Measurements from ENCODE around the gene KLHDC4. TPM values are rescaled to one million over a fixed set of nuclear protein-coding genes. Genes with fewer than 3 reads are reported as not detected.

KLHDC4 gene
- total and polyA plus RNA-seq, 9 donors, result 18.4 to 38.0 (median 26.1) TPM

GRCh38 chr16:87665193-87665592, 100.6 kb downstream of the KLHDC4 start:
- no peak for DNase-seq
- peaks cover 21% of the 10 kb centered on the region for H3K27me3 ChIP-seq (ENCODE audit: control insufficient read depth, insufficient read depth, low read length)
- H3K36me3 ChIP-seq (ENCODE audit: control insufficient read depth, insufficient read depth, low read length), result no peaks in the 10 kb centered on the region
- H3K27ac ChIP-seq (ENCODE audit: low read length), result no peak overlapping the region
- no peaks in the 10 kb centered on the region for H3K9me3 ChIP-seq (replicated peaks; ENCODE audit: control insufficient read depth, low read depth, low read length)
- WGBS (ENCODE audit: insufficient coverage), result 90% methylated on average over 4 of the region's 15 CpGs
- H3K4me1 ChIP-seq (ENCODE audit: control insufficient read depth, insufficient read depth, low read length), result no peaks in the 10 kb centered on the region
- H3K4me3 ChIP-seq (ENCODE audit: low read length), result no peak overlapping the region

DNA sequence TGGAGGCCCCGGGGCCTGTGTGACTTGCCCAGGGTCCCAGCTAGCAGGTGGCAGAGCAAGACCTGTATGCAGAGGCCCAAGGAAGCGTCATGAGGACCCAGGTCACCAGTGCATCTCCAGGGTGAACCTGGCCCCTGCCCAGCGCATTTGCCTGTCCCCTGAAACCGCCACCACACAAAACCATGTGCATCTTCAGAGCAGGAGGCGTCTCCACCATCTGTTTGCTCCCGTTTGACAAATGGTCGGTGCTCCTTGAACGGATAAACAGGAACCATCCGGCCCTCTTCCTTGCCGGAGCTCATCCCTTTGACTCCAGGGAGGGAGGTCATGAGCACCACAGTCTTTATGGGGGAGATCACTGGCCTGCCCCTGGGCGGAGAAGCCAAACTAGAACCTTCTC, 101.0 kb downstream of the KLHDC4 start:
- 71% methylated on average over 9 of the region's 11 CpGs for WGBS (ENCODE audit: insufficient coverage)
- Histone ChIP-seq H3K4me1 (ENCODE audit: control insufficient read depth, insufficient read depth, low read length) (no peaks in the 10 kb centered on the region), H3K36me3 (ENCODE audit: control insufficient read depth, insufficient read depth, low read length) (no peaks in the 10 kb centered on the region), H3K27ac (ENCODE audit: low read length) (no peak overlapping the region), H3K4me3 (ENCODE audit: low read length) (no peak overlapping the region), H3K9me3 (replicated peaks; ENCODE audit: control insufficient read depth, low read depth, low read length) (no peaks in the 10 kb centered on the region), H3K27me3 (ENCODE audit: control insufficient read depth, insufficient read depth, low read length) (peaks cover 23% of the 10 kb centered on the region)
- DNase-seq, result no peak

DNA sequence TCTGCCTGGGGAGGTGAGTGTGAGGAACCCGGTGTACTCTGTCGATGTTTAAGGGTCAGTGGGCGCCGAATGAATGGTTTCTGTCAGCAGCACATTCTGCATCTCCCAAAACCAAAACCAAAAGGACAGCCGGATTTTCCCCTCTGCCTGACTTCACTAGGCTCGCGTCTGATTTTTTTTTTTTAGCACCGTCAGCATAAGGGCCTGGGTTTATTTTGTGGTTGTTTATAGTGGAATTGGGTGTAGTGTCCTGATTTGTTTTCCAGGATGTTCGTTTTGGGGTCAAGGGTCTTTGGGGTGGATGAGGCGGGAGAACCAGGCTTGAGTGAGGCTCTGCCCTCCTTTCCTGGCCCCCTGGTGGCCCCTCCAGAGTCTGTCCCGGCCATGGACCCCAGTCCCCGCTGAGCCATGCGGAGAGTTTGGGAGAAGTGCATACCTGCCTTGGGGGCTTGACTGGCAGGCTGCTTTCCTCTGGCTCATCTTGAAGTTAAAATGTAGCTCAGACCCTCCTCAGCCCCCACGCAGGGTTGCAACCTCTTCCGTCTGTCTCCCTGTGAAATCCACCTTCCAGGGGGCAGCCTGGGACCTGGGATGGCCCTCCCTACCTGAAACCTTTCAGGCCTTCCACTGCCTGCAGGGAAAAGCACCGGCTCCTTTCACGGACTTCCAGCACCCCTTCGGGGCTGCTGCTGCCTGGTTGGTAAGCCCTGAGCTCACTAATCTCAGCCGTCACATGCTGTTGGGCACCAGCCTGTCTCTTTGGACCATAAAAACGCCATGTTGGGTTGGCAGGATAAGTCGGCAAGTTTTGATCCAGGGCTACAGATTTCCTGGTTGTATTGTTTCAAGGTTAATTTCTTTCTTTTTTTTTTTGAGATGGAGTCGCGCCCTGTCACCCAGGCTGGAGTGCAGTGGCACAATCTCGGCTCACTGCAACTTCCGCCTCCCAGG, 103.3 kb downstream of the KLHDC4 start:
- peaks cover 33% of the 10 kb centered on the region for H3K27me3 ChIP-seq (ENCODE audit: control insufficient read depth, insufficient read depth, low read length)
- H3K36me3 ChIP-seq (ENCODE audit: control insufficient read depth, insufficient read depth, low read length), result no peaks in the 10 kb centered on the region
- no peak for DNase-seq
- no peaks in the 10 kb centered on the region for H3K4me1 ChIP-seq (ENCODE audit: control insufficient read depth, insufficient read depth, low read length)
- WGBS (ENCODE audit: insufficient coverage), result 71% methylated on average over 14 of the region's 25 CpGs
- H3K9me3 ChIP-seq (replicated peaks; ENCODE audit: control insufficient read depth, low read depth, low read length), result peaks cover 3% of the 10 kb centered on the region
- H3K27ac ChIP-seq (ENCODE audit: low read length), result no peak overlapping the region
- H3K4me3 ChIP-seq (ENCODE audit: low read length), result no peak overlapping the region

GRCh38 chr16:87661561-87661960, 104.2 kb downstream of the KLHDC4 start:
- WGBS (ENCODE audit: insufficient coverage), result 11% methylated on average over 10 of the region's 16 CpGs
- Histone ChIP-seq H3K4me3 (ENCODE audit: low read length) (no peak overlapping the region), H3K27me3 (ENCODE audit: control insufficient read depth, insufficient read depth, low read length) (peaks cover 29% of the 10 kb centered on the region), H3K36me3 (ENCODE audit: control insufficient read depth, insufficient read depth, low read length) (no peaks in the 10 kb centered on the region), H3K27ac (ENCODE audit: low read length) (no peak overlapping the region), H3K9me3 (replicated peaks; ENCODE audit: control insufficient read depth, low read depth, low read length) (peaks cover 3% of the 10 kb centered on the region), H3K4me1 (ENCODE audit: control insufficient read depth, insufficient read depth, low read length) (no peaks in the 10 kb centered on the region)
- DNase-seq, result peak; percentile 74

GRCh38 chr16:87658564-87659225, 107.1 kb downstream of the KLHDC4 start:
- 40% methylated on average over 12 of the region's 14 CpGs for WGBS (ENCODE audit: insufficient coverage)
- H3K27me3 ChIP-seq (ENCODE audit: control insufficient read depth, insufficient read depth, low read length), result peaks cover 30% of the 10 kb centered on the region

More at GRCh38 chr16:87658564-87659225, 107.1 kb downstream of the KLHDC4 start:
- no peak overlapping the region for H3K27ac ChIP-seq (ENCODE audit: low read length)
- H3K4me3 ChIP-seq (ENCODE audit: low read length), result no peak overlapping the region
- H3K36me3 ChIP-seq (ENCODE audit: control insufficient read depth, insufficient read depth, low read length), result no peaks in the 10 kb centered on the region
- H3K9me3 ChIP-seq (replicated peaks; ENCODE audit: control insufficient read depth, low read depth, low read length), result peaks cover 3% of the 10 kb centered on the region
- DNase-seq, result no peak
- no peaks in the 10 kb centered on the region for H3K4me1 ChIP-seq (ENCODE audit: control insufficient read depth, insufficient read depth, low read length)

Other genes starting within 250 kb of the KLHDC4 start
- 0.18 TPM for gene JPH3, start 163.5 kb downstream of the KLHDC4 start, total RNA-seq
- gene JPH3, start 163.5 kb downstream of the KLHDC4 start, polyA plus RNA-seq (ENCODE audit: insufficient read depth in 1 of 8, insufficient read length in 8 of 8, low replicate concordance in 1 of 8), result 1 to 10 TPM in 1 of 8 donors, under 1 TPM in 7; 0.15 to 1.4 (median 0.33) TPM
- 2.3 TPM for gene SLC7A5, start 103.5 kb upstream of the KLHDC4 start, total RNA-seq
- gene SLC7A5, start 103.5 kb upstream of the KLHDC4 start, polyA plus RNA-seq (ENCODE audit: insufficient read depth in 1 of 8, insufficient read length in 8 of 8, low replicate concordance in 1 of 8), result 10 to 100 TPM in 6 of 8 donors, 1 to 10 TPM in 2; 9.0 to 14.3 (median 11.3) TPM
- gene CA5A, start 170.5 kb upstream of the KLHDC4 start, total RNA-seq, result not detected
- gene CA5A, start 170.5 kb upstream of the KLHDC4 start, polyA plus RNA-seq (ENCODE audit: insufficient read depth in 1 of 8, insufficient read length in 8 of 8, low replicate concordance in 1 of 8), result under 1 TPM in 6 of 8 donors, not detected in 2; 0.03 to 0.26 (median 0.06) TPM
- 15.1 TPM for gene BANP, start 185.4 kb upstream of the KLHDC4 start, total RNA-seq
- 10 to 100 TPM; 11.2 to 18.9 (median 15.2) TPM for gene BANP, start 185.4 kb upstream of the KLHDC4 start, polyA plus RNA-seq (ENCODE audit: insufficient read depth in 1 of 8, insufficient read length in 8 of 8, low replicate concordance in 1 of 8)